Measurements from ENCODE around the gene ANKS1B.

The ANKS1B gene

DNA sequence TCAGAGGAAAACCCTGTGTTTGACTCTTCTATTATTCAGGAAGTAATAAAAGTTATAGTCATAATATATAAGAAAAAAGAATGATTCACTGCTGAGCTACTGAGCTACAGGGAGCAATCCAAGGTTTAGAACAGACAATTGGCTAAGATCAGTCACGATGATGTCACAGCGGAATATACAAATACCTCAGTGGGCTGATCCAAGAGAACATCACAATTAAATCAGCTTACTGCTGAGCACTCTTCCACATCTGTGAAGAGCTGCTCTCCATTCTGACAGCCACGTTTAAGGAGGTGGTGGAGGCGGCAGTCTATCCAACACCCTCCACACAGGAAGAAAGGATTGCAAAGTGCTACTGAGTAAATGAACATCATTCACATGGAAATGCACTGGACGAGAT is 1068.6 kb downstream of the ANKS1B start:
- in situ Hi-C loops (cut with MboI; ENCODE audit: low sequenced_read_pairs) = no loop called here

DNA sequence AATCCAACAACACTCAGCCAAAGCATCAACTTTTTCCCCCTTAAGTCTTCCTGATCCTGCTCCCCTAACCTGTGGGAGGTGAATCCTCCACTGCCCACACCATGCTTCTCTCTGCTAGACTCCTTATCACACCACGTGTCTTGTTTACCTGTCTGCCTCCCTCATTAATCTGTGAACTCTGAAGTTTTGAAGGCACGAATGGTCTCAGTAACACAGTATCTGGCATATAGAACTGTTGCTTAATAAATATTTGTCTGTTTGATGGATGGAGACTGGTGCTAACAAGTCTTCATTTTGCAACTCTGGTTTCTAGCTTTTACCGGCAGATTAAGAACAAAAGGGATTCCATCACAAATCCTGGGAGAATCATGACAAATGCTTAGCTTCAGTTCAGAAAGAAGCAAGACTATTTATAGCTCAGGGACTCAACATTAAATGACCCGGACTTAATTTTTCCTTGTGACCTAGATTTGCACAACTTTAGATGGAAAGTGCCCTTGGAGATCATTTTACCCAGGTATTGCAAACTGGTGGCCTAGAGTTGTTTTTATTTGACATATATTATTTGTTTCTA is 1072.2 kb downstream of the ANKS1B start:
- in situ Hi-C loops (cut with MboI; ENCODE audit: low sequenced_read_pairs) = no loop called here

DNA sequence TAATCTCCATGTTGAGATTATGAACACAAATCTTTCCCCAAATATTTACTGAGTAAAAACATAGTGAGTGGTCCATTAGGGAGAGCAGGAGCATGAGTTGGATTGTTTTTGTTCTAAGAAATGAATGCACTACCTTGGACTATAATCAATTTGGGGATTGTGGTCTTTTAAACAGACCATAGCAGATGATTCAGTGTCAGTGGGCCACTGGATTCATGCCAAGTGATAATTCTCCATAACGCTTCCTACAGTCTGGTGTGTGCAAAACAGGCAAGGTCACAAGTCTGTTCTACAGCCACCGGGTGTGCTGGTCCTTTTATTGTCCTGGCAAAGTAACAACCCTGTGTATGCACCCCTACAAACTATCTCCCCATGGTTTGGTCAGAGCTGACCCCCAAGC is 1073.3 kb downstream of the ANKS1B start:
- in situ Hi-C loops (cut with MboI; ENCODE audit: low sequenced_read_pairs) = no loop called here

DNA sequence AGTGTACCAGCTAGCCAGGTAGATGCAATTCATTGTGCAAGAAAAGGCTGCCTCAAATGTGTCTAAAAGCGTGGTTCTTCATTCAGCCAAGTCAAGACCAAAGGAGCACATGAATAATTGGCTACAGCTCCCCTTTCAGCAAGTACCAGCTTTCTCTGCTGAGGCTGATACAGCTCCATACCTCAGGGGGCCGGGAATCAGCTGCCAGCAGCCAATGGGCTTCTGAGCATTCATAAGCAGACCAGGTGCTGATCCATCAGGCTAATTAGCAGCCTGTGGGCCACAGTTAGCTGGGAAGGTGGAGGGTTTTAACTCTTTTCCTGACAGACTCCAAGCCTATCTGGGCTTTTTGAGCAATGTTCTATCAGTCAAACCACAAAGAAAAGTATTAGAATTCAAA is 1075.0 kb downstream of the ANKS1B start:
- in situ Hi-C loops (cut with MboI; ENCODE audit: low sequenced_read_pairs) = no loop called here

DNA sequence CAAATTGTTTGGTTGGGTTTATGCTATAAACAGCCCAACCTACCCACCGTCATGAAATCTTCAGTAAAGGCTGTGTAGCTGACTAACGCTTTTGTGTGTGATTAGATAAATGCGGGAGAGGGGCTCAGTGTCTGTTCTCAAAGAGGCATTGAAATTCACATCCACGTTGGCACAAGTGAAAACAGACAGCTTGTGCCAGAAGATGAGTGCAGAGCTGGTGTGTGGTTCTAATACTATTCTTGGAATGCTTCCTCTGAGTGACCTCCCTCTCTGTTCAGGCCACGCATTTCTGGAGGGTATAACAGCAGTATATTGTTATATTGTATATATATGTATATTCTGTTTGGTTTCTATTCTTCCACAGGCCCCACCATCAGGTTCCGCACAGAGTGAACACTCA is 1075.9 kb downstream of the ANKS1B start:
- in situ Hi-C loops (cut with MboI; ENCODE audit: low sequenced_read_pairs) = no loop called here

DNA sequence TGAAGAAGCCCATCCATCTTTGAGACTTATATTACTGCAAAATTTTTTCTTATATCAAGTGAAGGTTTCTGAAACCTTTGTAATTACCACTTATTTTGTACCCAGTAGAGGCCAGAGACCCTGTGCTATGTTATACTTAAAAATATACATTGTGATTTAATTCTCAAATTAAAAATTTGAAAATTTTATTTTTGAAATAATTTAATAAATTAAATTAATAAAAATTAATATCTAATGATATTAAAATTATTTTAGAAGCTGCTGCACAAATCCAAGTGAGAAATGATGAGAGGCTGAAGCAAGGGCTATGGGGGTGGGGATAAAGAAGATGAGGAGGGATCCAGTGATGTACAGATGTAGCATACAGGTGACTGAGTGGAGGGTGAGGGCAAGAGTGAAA is 1080.9 kb downstream of the ANKS1B start:
- in situ Hi-C loops (cut with MboI; ENCODE audit: low sequenced_read_pairs) = no loop called here

DNA sequence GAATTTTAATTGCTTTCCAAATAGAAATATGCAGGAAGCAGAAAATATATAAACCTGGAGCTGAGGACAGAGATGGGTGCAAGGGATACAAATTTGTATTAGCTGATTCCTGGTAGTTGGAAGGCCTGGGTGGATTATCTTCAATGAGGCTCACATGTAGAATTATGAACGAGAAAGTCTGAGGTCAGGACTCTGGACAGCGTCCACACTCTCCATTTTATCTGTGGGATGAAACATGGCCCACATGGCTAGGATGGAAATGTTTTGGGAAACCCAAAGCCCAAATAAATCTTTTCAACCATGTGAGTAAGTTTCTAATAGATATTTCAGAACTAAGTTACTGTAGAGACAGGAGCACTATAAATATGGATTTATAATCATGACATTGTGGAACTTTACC is 1083.5 kb downstream of the ANKS1B start:
- in situ Hi-C loops (cut with MboI; ENCODE audit: low sequenced_read_pairs) = no loop called here

DNA sequence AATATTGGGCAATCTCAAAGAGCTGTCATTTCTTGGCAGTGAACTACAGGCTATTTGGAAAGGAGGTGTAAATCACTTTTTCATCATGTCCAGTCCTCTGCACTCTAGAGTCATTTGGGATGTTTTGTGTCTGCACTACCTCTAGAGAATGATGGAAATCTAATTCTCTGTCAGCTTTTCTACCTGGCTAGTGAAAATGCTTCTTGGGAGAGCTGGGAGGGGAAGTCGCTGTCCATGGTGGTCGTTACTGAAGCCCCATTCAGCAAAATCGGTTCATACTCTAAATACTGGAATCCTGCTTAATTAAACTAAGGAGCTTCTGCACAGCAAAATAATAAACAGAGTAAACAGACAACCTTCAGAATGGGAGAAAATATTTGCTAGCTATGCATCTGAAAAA is 1087.8 kb downstream of the ANKS1B start:
- in situ Hi-C loops (cut with MboI; ENCODE audit: low sequenced_read_pairs) = no loop called here

DNA sequence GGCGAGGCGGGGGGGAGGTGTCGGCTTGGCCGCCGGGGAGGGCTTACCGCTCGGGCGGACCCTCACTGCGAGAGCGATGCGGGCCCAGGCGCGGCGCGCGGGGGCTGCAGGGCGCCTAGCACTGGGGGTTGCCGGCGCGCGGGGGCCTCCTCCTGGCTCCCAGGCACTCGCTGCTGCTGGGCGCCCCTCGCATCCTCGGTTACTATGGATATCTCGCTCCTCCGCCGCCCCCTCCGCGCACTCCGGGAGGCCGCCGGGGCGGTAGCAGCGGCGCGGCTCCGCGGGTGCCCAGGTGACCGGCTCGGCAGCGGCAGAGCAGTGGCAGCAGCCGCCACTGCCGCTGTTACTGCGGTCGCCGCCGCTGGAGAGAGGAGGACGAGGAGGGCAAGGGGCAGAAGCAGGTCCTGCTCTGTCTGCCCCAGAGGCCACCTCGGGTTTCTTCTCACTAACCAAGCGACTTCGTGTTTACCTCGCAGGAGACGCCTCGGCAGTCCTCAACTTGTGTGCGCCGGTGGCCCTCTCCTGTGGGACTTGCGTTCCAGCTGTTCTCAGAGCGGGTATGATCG is 1089.6 kb downstream of the ANKS1B start:
- in situ Hi-C loops (cut with MboI; ENCODE audit: low sequenced_read_pairs) = no loop called here

DNA sequence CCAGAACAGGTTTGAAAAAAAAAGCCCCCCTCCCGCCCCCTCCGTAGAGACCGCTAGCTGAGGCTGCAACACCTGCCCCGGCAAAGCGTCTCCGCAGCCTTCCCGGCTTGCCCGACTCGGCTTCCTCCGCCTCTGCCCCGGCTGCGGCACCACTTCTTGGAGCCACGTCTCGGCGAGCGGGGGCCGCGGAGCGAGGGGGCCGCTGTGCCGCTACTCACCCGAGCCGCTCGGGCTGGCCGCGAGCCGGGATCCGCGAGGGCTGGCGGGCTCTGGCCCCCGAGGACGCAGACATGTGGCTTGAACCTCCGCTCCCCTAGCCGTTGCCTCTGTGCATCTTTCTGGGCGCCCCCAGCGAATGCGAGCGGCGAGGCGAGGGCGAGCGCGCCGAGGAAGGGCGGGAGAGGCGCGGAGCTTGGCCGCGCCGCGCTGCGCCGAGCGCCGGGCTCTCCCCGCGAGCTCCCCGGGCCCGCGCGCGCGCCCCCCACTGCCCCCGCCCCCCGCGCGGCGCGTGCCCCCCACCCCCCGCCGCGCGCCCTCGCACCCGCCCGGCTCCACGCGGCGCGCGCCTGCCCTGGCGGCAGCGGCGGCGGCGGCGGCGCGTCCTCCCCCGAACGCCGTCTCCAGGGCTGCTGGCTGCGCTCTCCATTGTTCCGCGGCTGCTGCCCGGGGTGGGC is 1090.2 kb downstream of the ANKS1B start:
- in situ Hi-C loops (cut with MboI; ENCODE audit: low sequenced_read_pairs) = no loop called here

DNA sequence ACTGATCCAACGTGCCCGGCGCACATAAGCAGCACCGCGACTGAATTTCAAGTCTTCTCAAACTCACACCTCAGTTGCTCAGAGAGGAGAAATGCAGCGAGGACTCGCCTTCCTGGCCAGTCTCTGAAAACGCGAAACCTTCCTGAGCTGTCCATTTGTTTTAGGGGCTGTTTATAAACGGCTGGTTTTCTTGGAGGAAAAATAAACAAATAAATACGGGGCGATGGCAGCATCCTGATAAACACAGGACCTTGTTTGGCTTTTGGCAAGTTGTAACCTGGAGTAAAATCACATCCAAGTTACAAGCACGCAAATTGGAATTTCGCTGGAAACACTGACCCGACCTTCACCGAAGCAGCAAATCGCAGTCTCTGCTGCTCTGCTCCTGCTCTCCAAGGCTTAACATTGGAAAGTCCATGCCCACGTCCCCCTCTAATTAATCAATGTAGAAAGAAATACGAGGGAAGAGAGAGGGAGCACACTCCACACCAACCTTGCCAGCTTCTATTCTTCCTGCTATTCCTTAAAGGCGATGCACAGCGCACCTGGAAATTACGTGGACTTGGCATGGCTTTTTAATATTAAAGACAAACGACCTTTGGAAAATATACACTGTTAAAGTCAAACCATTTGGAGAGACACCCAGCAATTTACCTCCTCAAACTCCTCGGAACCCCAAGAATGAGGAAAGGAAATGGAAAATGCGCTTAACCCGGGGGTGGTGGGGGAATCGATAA is 1090.9 kb downstream of the ANKS1B start:
- in situ Hi-C loops (cut with MboI; ENCODE audit: low sequenced_read_pairs) = no loop called here

DNA sequence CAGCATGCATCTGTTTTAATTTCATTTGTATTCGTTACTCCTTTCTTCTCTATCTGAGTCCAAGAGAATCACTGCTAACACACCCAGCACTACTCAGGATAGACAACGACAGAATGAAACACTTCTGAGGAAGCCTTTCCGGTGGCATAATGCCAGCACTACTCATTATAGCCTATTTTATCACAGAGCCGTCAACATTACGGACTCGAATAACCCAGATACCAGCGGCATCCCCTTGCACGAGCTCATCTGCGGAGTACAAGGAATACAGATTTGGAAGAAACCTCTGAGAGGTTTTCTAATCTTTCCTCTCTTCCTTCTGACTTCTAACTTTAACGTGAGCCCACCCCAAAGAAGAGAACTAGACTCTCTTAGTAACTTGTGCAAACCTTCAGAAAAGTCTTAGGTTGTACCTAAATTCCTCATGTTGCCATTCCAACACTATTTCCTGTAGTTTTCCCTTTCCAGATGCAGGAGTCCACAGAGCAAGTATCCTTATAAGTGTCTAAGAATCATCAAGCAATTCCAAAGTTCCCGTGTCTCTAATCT is 1091.5 kb downstream of the ANKS1B start:
- in situ Hi-C loops (cut with MboI; ENCODE audit: low sequenced_read_pairs) = no loop called here

DNA sequence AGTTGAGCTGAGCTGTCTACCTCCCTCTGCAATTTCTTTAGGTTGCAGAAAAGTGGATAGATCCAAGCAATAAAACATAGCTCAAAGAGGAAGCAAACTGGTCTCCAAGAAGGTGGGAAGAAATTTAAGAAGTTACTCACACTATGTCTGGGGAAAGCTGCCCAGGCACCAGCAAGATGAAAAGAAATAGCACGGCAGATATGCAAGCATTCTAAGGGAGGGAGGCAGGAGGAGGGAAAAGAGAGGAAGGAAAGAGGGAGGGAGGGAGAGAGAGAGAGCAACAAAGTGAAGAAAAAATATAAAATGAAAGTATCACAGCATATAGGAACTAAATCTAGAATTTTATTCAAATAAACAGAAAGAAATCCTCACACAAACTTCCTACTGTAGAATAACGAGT is 1099.0 kb downstream of the ANKS1B start:
- in situ Hi-C loops (cut with MboI; ENCODE audit: low sequenced_read_pairs) = no loop called here

DNA sequence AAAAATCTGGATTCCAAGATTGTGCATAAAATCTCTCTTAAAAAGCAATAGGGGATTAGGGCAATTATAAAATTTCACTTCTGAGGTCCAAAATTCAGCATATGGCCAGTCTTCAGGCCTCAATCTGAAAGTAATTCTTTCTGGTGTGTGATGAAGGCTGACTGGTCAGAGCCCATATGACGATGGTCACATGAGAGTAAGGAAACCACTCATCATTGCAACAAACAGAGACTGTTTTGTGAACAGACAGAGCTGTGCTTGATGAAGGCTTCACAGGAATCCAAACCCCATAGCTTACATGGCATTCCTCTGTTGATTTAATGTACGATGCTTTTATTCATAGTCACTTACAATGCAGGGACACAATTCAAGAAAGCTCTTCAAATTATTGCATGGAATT is 1101.5 kb downstream of the ANKS1B start:
- in situ Hi-C loops (cut with MboI; ENCODE audit: low sequenced_read_pairs) = no loop called here

DNA sequence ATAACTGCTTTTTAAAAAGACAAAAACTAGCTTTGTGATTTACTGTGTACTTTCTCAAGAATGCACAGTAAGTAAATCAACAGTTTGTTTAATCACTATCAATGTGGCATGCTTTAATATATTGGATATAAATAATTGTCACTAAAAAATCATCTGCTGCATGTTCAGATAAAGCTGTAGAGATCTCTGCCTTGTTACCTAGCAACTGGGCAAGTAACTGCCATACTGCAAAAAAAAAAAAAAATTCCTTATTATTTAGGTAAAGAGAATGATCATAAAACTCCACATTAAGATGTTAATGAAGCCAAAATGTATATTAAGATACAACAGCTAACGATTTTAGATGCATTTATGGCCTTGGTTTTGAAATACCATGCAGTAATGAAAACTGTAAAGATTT is 1102.2 kb downstream of the ANKS1B start:
- in situ Hi-C loops (cut with MboI; ENCODE audit: low sequenced_read_pairs) = no loop called here

DNA sequence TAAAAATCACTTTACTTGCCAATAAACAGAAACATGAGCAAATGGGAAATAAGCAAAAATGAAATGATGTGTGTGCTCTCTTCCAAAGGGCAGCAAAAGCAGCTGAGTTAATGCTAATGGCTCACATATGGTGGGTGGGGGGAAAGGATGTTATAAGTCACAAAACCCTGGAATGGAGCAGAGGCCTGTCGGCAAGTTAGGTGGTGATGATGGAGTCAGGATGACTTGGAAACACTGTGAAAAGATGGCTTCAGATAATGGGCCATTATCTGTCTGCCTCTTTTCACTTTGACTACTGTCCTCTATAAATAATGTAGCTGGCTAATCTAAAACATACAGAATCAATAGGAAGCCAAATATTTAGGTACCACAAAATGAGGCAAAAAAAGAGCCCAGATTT is 1111.0 kb downstream of the ANKS1B start:
- in situ Hi-C loops (cut with MboI; ENCODE audit: low sequenced_read_pairs) = no loop called here

DNA sequence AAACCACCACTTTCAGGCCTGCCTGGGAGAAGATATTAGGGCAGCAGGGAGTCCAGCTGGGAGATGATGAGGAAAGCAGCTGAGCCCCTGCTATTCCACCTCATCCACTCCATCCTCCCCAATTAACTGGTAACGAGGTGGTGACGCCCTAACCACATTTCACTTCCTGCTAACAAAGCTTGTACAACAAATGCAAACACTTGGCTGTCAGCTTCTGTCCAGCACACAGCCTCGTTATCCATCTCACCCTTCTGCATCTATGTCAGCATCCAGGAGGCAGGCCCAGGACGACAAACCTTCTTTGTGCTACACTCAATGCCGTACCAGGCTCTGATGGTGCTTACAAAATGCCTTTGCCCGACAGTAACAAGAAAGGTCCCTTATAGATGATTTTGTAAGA is 1114.2 kb downstream of the ANKS1B start:
- in situ Hi-C loops (cut with MboI; ENCODE audit: low sequenced_read_pairs) = no loop called here

DNA sequence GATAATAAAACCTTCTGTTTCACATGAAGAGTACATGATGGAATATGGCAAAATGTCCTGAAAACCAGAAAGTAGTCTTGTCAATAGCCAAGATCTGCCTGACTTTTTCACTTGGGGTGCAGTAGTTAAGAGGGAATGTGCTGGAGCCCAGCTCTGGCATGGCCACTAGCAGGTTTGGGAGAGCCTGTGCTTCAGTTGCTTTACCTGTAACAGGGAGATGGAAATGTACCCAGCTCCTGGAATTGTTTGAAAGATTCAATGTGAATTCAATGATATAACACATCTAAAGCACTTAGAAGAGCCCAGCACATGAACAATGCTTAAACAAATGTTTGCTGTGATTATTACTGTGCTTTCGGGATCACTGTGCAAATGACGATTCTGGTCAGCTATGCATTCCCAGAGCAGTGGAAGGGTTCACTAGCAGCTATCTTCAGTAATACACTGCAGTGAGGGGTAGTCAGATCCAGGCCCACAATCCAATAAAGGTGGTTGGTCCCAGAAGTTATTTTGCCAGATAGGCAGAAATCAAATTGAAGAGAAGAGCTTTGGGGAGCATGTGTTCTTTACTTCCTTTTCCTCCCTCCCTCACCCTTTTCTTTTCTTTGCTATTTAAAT is 1114.7 kb downstream of the ANKS1B start:
- in situ Hi-C loops (cut with MboI; ENCODE audit: low sequenced_read_pairs) = no loop called here

DNA sequence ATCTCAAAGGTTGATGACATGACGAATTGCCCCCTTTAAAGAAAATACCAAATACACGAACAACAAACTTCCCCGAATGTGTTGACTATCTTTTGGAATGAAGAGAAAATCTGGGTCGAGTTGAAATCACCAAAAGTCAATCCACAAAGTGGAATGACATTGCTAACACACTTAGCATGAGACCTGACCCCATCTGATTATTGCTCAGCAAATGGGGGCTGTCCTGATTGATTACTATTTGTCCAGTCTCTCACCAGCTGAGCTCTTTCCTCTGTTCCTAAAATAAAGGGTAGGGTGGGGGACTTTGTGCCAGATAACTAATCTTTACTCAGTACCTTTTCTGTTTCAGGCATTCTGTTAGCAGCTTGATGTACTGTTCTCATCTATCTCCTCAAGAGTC is 1116.2 kb downstream of the ANKS1B start:
- in situ Hi-C loops (cut with MboI; ENCODE audit: low sequenced_read_pairs) = no loop called here

DNA sequence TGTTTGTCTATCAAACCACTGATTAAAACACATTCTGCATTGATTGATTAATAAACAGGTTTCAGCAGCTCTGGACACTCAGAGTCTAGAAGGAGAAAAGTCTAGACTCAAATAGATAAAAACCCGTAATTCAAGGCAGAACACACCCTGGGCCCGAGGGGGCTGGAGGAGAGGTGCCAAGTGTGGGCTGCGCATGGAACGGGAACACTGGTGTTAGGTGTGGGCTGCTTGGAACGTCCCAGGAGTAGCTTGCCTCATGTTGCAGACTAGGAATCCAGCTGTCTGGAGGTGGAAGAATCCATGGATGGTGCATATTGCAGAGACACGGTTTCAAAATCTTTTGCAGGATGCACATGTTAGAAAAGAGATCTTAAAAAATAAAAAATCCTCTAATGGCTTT is 1116.7 kb downstream of the ANKS1B start:
- in situ Hi-C loops (cut with MboI; ENCODE audit: low sequenced_read_pairs) = no loop called here

DNA sequence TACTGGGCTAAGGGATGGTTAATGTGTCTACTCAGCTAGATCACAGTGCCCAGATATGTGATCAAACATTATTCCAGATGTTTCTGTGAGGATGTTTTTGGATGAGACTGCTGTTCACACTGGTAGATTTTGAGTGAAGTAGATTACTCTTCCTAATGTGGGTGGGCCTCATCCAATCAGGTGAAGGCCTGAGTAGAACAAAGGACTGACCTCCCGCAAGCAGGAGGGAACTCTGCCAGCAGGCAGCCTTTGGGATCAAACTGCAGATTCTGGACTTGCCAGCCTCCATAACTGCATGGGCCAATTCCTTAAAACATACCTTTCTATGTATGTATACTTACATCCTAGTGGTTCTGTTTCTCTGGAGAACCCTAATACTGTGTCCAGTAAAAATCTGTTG is 1120.4 kb downstream of the ANKS1B start:
- in situ Hi-C loops (cut with MboI; ENCODE audit: low sequenced_read_pairs) = no loop called here
